SKM-1 treated with dmso at 0.1 percent for 144 hours (cell line): ENCODE measurements around the gene NME7.

Source experiments
- DNase-seq: peaks from one replicate; lab custom pipeline; 2025; ENCODE audit not compliant: unreplicated experiment; lab: John Stamatoyannopoulos, UW

NME7 gene

DNA sequence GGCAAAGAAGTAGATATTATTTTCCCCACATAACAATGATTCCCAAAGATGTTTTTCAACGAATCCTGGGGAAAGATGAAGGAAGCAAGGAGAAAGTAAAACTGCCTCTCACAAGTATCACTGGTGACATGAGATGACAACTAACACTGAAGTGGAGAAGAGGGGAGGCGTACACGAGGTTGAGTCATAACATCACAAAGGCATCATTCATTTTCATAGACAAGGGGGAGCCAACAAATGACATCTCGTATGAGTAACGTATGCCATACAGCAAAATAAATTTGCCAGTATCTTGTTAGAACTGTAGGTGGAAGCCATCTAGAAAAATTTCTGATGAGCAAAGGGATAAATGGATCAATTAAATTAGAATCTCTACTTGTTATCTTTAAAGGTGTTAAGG, 204.5 kb downstream of the NME7 start:
- no peak for DNase-seq

DNA sequence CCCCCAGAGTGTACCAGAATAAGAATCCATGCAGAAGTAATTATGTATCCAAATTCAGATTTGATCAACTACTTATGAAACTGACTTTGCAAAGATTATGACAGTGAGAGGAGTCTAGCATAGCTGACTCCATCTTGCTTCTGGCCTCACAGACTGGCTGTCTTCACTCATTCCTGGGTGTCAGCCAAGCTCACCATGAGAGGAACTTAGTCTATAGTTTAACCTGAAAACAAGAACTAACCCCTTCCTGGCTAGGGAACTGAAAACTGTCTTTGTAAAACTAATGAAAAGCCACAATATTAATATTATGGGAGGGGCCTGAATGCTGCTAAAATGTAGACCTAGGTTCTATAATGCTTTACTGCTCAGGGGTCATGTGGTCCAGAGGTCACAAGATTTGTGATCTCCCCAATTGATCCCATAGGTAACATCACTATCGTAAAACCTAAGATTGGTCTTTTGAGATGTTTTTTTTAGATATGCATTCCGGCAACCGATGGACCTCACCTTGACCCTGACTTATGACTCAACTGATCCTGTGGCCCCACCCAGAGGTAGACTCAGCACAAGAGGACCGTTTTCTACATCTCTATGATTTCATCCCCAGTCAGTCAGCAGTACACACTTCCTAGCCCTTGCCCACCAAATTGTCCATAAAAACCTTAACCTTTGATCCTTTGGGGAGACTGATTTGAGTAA, 206.0 kb downstream of the NME7 start:
- peak; percentile 6 for DNase-seq

- no peak for DNase-seq
These were observed 206.6 kb downstream of the NME7 start for GRCh38 chr1:169160845-169161495.

- no peak for DNase-seq
These were observed 211.0 kb downstream of the NME7 start for GRCh38 chr1:169156580-169156979.

GRCh38 chr1:169155675-169156074, 211.9 kb downstream of the NME7 start:
- no peak for DNase-seq

DNA sequence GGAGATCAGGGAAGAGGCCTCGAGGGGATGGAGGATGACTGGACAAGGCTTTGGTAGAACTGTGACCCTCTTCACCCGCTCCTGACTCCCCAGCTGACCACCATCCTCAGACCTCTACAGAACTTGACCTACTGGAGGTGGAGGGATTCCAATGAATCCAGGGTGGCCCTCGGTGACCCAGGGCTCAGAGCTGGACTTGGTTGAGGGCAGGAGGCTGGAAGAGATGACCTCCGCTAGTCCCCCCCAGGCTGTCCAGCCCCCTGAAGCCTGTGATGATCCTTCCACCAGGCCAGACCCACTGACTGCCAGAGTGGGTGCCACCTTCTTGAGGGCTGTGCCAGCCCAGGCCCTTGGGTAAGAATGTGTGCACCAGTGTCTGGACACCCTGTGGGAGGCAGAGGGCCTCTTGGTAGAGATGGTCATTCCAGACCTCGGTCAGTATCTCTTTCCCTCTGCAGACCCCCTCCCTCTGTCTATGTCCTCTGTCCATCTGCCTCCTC, 216.2 kb downstream of the NME7 start:
- DNase-seq = no peak

- no peak for DNase-seq
These were observed 216.8 kb downstream of the NME7 start for GRCh38 chr1:169150641-169151337.

DNA sequence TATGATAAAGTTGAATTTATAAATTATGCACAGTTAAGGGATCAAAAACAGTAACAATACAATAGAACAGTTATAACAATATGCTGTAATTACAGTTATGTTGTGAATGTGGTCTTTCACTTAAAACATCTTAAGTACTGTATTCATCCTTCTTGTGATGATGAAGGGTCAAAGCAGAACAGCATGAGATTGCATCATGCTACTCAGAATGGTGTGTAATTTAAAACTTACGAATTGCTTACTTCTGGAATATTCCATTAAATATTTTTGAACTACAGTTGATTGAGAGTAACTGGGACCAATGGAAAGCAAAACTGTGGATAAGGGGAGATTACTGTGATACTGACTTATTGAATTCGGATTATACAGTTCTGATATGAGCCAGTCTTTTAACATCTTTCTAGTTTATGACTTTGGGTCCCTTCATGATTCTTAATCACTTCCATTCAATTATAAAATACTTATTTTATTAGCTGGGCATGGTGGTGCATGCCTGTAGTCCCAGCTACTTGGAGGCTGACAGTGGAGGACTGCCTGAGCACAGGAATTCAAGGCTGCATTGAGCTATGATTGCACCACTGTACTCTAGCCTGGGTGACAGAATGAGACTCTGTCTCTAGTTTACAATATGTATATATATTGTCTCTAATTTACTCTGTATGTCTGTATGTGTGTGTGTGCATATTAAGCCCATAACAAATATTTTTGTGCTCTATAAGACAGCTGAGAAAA, 217.9 kb downstream of the NME7 start:
- DNase-seq = no peak

- no peak for DNase-seq
These were observed 218.9 kb downstream of the NME7 start for GRCh38 chr1:169148472-169149252.

GRCh38 chr1:169146576-169147214, 220.9 kb downstream of the NME7 start:
- no peak for DNase-seq

- no peak for DNase-seq
These were observed 222.5 kb downstream of the NME7 start for GRCh38 chr1:169144941-169145626.

- no peak for DNase-seq
These were observed 223.6 kb downstream of the NME7 start for GRCh38 chr1:169143984-169144383.

- no peak for DNase-seq
These were observed 224.3 kb downstream of the NME7 start for GRCh38 chr1:169143346-169143745.

DNA sequence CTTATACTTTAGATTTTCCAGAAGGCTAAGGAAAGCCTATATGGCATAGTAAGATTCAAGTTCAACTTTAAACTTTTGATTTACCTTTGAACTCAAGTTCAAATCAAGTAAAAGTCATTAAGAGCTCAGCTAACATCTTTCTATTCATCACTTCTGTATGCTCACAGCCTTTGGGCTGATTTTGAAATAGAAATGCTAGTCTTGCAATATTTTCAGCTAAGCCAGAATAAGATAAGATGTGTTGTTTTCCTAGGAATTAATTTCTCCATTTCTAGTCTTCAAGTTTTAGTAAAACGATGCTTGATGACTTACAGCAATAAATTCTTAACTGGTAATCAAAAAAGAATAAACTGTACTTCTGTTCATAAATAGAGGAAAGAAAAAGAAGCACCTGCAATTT, 225.5 kb downstream of the NME7 start:
- no peak for DNase-seq

GRCh38 chr1:169141356-169141755, 226.2 kb downstream of the NME7 start:
- no peak for DNase-seq

- DNase-seq = no peak
These were observed 228.5 kb downstream of the NME7 start for GRCh38 chr1:169138866-169139670.

DNA sequence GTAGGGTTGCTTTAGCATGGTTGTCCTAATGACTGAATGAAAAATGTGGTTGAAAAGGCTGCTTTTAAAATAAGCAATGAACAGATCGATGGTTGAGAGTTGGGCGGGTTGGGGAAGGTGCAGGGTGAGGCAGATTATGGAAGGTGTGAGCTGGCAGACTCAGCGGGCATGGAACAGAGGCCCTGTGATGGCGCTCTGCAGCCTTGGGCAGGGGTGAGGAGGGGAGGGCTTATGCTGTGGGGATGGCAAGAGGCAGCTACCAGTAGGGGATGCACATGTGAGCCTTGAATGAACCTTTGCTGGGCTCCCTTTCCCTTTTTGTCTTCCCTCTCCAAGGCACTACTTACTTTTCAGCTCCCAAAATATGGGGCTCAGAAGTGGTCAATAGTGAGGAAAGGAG, 230.2 kb downstream of the NME7 start:
- DNase-seq = no peak

DNA sequence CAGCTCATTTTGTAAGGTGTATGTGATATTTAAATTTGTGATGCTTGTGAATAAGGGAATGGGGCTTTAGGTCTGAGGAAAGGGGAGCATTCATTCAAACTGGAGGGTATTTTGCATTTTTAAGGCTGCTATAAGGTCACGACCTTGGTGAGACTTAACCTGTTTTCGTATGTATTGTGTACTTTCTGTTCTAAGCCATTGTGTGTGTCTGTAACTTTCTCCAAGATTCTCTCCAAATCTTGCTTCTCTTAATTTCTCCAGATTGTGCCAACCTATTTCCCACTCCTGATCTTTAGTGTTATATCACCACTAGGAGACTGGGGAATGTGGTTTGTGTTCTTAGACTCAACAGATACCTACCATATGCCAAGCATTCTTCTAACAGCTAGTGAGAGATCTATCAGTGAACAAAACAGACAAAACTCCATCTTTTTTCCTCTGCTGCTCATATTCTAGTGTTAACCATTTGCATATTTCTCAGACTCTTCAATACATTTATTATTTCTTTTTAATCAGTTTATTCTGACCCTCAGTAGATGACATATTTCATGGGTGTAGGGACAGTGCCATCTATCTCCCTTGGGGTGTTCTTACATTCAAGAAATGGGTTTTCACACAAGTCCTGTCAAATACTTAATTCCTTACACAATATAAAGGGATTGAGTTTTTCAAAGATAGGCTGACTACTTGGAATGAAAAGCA, 233.6 kb downstream of the NME7 start:
- no peak for DNase-seq
